Lung (tissue), 12 donors: ENCODE data around the gene STXBP4. TPM values are rescaled to one million over a fixed set of nuclear protein-coding genes. Genes with fewer than 3 reads are reported as not detected.

Experiments used
- ATAC-seq: fragments of 200-7000 bp; cut with Tn5 transposase; one replicate; pipeline ENCODE4 v1.9.1; 2020; ENCODE audit warnings: moderate number of reproducible peaks; ENCODE audit not compliant: insufficient read depth, low FRiP score
- DNase-seq, 3 donors: peaks; one replicate each; pipeline ENCODE4 v3.0.0-alpha.2; 2013 to 2017
- H3K27ac ChIP-seq, 2 donors: one replicate each; pipeline ENCODE4 v1.5.1; 2013; ENCODE audit warnings: mild to moderate bottlenecking in 2 of 2, moderate library complexity in 2 of 2, control low read depth in 1 of 2, inconsistent platforms in 1 of 2, low read depth in 1 of 2, low read length in 1 of 2
- H3K27me3 ChIP-seq, 3 donors: one replicate each; pipeline ENCODE4 v1.5.1; 2013; ENCODE audit warnings: low read length in 2 of 3; ENCODE audit not compliant: control insufficient read depth in 3 of 3, insufficient read depth in 3 of 3
- H3K36me3 ChIP-seq, 4 donors: one replicate each; pipeline ENCODE4 v1.5.1; 2013; ENCODE audit warnings: low read length in 4 of 4, mild to moderate bottlenecking in 1 of 4, moderate library complexity in 1 of 4; ENCODE audit not compliant: control insufficient read depth in 4 of 4, insufficient read depth in 4 of 4
- H3K4me1 ChIP-seq, 5 donors: one replicate each; pipeline ENCODE4 v1.5.1; 2013; ENCODE audit warnings: low read length in 5 of 5, mild to moderate bottlenecking in 2 of 5, moderate library complexity in 1 of 5; ENCODE audit not compliant: control insufficient read depth in 5 of 5, insufficient read depth in 5 of 5
- H3K4me3 ChIP-seq: one replicate; pipeline ENCODE4 v1.5.1; 2013; ENCODE audit warnings: mild to moderate bottlenecking, control low read depth, moderate library complexity
- H3K9ac ChIP-seq, 2 donors: one replicate each; pipeline ENCODE4 v1.5.1; 2013; ENCODE audit warnings: low read length in 2 of 2, control low read depth in 1 of 2; ENCODE audit not compliant: insufficient read depth in 1 of 2
- H3K9me3 ChIP-seq, 4 donors: one replicate each; pipeline ENCODE4 v1.5.1; 2013; ENCODE audit warnings: low read length in 3 of 4, mild to moderate bottlenecking in 1 of 4, moderate library complexity in 1 of 4; ENCODE audit not compliant: control insufficient read depth in 4 of 4, insufficient read depth in 3 of 4
- CTCF ChIP-seq: IDR thresholded peaks from 2 replicates; pipeline ENCODE4 v1.5.1; 2012; ENCODE audit warnings: mild to moderate bottlenecking; ENCODE audit errors: control extremely low read depth, extremely low read depth
- WGBS, 2 donors: extraction: QIAGEN DNeasy Blood & Tissue Kit; methylation state at CpG; one replicate each; pipeline ENCODE4 v1.1.7; 2013; 5-methylcytosine and 5-hydroxymethylcytosine counted together
- polyA plus RNA-seq, 2 donors: library from polyadenylated mRNA; stranded (reverse); fragments of 200-250 nt; gene quantifications; one replicate each; pipeline ENCODE4 v1.2.1, GENCODE V29; 2013
- total RNA-seq, 2 donors: library from RNA; depleted of rRNA in 1 of 2; stranded (reverse); fragments of >200 nt in 1 of 2; gene quantifications; one replicate each; pipeline ENCODE4 v1.2.1, GENCODE V29; 2014 to 2021
- donor health status: control.
- donor health status: control.
- donor health status: Bipolar disorder and iron deficiency.
- donor health status: healthy.
- donor health status: DM: yes; HTN: yes; CAD: no.

Gene STXBP4
- total and polyA plus RNA-seq, 4 donors: 1.4 to 44.1 (median 7.7) TPM

- ATAC-seq (no peak), DNase-seq (no peak)
Measured at GRCh38 chr17:55140809-55141208, 172.2 kb downstream of the STXBP4 start.

GRCh38 chr17:55144518-55144917 is 176.0 kb downstream of the STXBP4 start:
- Histone ChIP-seq H3K27ac (no peak overlapping the region), H3K36me3 (peaks cover 0 to 3% (median under 1%) of the 10 kb centered on the region in 4 donors), H3K27me3 (no peaks in the 10 kb centered on the region), H3K9me3 (no peaks in the 10 kb centered on the region), H3K4me1 (no peaks in the 10 kb centered on the region), H3K9ac (no peak overlapping the region), H3K4me3 (no peak overlapping the region)
- no peak for TF ChIP-seq CTCF
- no peak for ATAC-seq
- DNase-seq: no peak

More at GRCh38 chr17:55140809-55141208, 172.2 kb downstream of the STXBP4 start:
- no peaks in the 10 kb centered on the region for H3K9me3 ChIP-seq
- H3K4me3 ChIP-seq: no peak overlapping the region
- no peaks in the 10 kb centered on the region for H3K27me3 ChIP-seq
- no peak overlapping the region for H3K27ac ChIP-seq
- TF ChIP-seq CTCF: no peak
- H3K36me3 ChIP-seq: peaks cover 0 to 3% (median under 1%) of the 10 kb centered on the region in 4 donors
- H3K9ac ChIP-seq: no peak overlapping the region
- no peaks in the 10 kb centered on the region for H3K4me1 ChIP-seq

GRCh38 chr17:55149485-55149884 is 180.9 kb downstream of the STXBP4 start:
- H3K27me3 ChIP-seq: no peaks in the 10 kb centered on the region
- no peak for TF ChIP-seq CTCF
- no peaks in the 10 kb centered on the region for H3K36me3 ChIP-seq
- H3K27ac ChIP-seq: no peak overlapping the region
- no peaks in the 10 kb centered on the region for H3K9me3 ChIP-seq
- H3K4me3 ChIP-seq: no peak overlapping the region
- DNase-seq (no peak), ATAC-seq (no peak)
- no peak overlapping the region for H3K9ac ChIP-seq
- H3K4me1 ChIP-seq: no peaks in the 10 kb centered on the region

- Histone ChIP-seq H3K27ac (no peak overlapping the region), H3K27me3 (no peaks in the 10 kb centered on the region), H3K4me1 (peaks cover 0 to 5% (median 0%) of the 10 kb centered on the region in 5 donors), H3K4me3 (no peak overlapping the region), H3K36me3 (no peaks in the 10 kb centered on the region), H3K9ac (no peak overlapping the region), H3K9me3 (no peaks in the 10 kb centered on the region)
- DNase-seq (no peak), ATAC-seq (no peak)
- TF ChIP-seq CTCF: no peak
- 76 to 81% methylated on average over 4 of the region's 4 CpGs for WGBS, 2 donors
Measured at GRCh38 chr17:55152236-55152635, 183.7 kb downstream of the STXBP4 start.
